ENCODE results near the gene MAD1L1. TPM values are rescaled to one million over a fixed set of nuclear protein-coding genes. Genes with fewer than 3 reads are reported as not detected.

Gene MAD1L1
- total and polyA plus RNA-seq, 7 donors, result 11.7 to 17.5 (median 15.6) TPM

DNA sequence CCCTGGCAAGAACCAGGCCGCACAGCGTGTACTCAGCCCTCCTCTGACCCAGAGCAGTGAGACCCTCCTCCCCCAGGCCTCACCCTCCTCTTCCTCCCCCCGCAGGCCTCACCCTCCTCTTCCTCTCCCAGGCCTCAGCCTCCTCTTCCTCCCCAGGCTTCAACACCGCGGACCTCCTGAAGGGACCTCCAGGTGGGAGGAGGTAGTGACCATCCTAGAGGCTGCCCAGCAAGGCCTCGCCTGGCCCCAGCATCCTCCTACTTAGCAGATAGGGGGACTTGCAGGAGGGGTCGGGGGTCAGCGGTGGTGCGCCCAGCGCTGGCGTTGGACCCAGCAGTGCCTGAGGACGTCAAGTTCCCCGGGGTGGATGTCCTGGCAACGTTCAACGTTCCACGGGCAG, 291.9 kb downstream of the MAD1L1 start:
- Histone ChIP-seq H3K4me1 (no peaks in the 10 kb centered on the region), H3K27ac (no peak overlapping the region), H3K9me3 (no peaks in the 10 kb centered on the region), H3K27me3 (ENCODE audit: insufficient read depth in 3 of 3, low read length in 2 of 3) (no peaks in the 10 kb centered on the region), H3K4me3 (no peak overlapping the region), H3K36me3 (ENCODE audit: insufficient read depth in 1 of 2, low read depth in 1 of 2) (no peaks in the 10 kb centered on the region)
- peak in 1 of 4 donors; percentile 8 for ATAC-seq
- peak; percentile 10 to 49 for DNase-seq
- intact Hi-C loops (cut with DNase I), result no loop called here
- TF ChIP-seq, protein P1, sequence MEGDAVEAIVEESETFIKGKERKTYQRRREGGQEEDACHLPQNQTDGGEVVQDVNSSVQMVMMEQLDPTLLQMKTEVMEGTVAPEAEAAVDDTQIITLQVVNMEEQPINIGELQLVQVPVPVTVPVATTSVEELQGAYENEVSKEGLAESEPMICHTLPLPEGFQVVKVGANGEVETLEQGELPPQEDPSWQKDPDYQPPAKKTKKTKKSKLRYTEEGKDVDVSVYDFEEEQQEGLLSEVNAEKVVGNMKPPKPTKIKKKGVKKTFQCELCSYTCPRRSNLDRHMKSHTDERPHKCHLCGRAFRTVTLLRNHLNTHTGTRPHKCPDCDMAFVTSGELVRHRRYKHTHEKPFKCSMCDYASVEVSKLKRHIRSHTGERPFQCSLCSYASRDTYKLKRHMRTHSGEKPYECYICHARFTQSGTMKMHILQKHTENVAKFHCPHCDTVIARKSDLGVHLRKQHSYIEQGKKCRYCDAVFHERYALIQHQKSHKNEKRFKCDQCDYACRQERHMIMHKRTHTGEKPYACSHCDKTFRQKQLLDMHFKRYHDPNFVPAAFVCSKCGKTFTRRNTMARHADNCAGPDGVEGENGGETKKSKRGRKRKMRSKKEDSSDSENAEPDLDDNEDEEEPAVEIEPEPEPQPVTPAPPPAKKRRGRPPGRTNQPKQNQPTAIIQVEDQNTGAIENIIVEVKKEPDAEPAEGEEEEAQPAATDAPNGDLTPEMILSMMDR (IDR thresholded peaks at IDR 0.05), result no peak
- 81 to 89% (median 86%) methylated on average over 16 of the region's 16 CpGs for WGBS, 3 donors

DNA sequence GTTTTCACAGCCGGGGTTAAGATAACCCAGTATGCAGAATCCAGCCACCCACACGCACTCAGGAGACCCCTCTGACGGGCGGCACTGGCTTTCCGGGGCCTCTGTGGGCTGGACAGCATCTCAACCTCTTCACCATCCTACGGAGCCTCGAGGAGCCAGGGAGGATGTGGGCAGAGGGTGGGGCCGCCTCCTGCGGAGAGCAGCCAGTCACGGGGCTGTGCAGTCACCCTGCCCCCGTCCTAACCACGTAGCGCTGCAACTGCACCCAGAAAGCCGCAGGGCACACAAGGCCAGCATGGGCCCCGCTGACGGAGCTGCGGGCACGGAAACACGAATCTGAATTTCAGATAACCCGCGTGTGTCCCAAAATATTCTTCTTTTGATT, 292.4 kb downstream of the MAD1L1 start:
- H3K4me3 ChIP-seq, result no peak overlapping the region
- TF ChIP-seq, protein P1 (IDR thresholded peaks at IDR 0.05), result no peak
- no peaks in the 10 kb centered on the region for H3K27me3 ChIP-seq (ENCODE audit: insufficient read depth in 3 of 3, low read length in 2 of 3)
- no peaks in the 10 kb centered on the region for H3K36me3 ChIP-seq (ENCODE audit: insufficient read depth in 1 of 2, low read depth in 1 of 2)
- intact Hi-C loops (cut with DNase I), result no loop called here
- H3K4me1 ChIP-seq, result no peaks in the 10 kb centered on the region
- 75 to 86% (median 84%) methylated on average over 21 of the region's 21 CpGs for WGBS, 3 donors
- peak; percentile 56 to 78 for DNase-seq
- H3K9me3 ChIP-seq, result no peaks in the 10 kb centered on the region
- no peak overlapping the region for H3K27ac ChIP-seq
- ATAC-seq, result peak in 2 of 4 donors; percentile 28 to 60

DNA sequence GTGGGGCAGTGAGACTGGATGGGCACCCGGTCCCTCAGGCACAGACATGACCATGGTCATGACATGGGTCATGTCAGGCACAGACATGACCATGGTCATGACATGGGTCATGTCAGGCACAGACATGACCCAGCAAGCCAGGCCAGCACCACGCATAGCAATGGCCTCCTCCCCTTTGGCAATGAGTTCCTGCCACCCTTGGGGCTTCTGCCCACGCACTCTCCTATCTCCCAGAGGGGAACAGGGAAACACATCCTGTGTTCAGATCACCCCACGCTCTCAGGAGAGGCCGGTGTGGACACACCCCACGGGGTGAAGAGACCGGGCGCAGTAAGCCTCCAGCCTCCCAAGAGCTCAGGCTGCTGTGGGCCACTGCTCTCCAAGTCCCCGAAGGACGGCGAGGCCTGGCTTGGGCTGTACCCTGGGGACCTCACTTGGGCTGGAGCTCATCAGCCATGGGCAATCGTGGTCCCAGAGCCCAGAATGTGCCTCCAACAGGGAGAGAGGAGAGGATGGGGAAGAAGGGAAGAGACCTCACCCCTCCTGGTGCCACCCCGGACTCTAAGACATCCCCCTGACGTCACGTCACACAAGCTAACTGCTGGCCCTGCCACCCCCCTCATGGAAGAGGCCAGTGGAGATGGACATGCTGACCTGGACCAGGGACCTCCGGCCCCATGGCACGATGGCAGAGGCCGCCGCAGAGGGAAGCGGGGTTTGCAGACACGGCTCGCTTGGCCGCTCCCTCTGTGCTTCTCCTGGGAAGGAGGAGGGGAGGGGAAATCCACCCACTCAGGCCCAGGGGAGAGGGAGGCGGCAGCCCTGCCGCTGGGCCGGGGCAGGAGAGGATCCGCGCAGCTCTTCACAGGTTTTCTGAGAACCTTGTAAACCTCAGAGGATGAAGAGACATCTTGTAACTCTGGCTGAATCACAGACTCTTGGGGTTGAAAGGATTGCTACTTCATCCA, 293.0 kb downstream of the MAD1L1 start:
- WGBS, 3 donors, result 70 to 84% (median 81%) methylated on average over 27 to 28 of the region's 28 CpGs
- DNase-seq (peak; percentile 9 to 50), ATAC-seq (no peak)
- Histone ChIP-seq H3K36me3 (ENCODE audit: insufficient read depth in 1 of 2, low read depth in 1 of 2) (no peaks in the 10 kb centered on the region), H3K4me3 (no peak overlapping the region), H3K9me3 (no peaks in the 10 kb centered on the region), H3K27ac (no peak overlapping the region), H3K27me3 (ENCODE audit: insufficient read depth in 3 of 3, low read length in 2 of 3) (no peaks in the 10 kb centered on the region), H3K4me1 (no peaks in the 10 kb centered on the region)
- TF ChIP-seq, protein P1 (IDR thresholded peaks at IDR 0.05), result no peak
- intact Hi-C loops (cut with DNase I), result no loop called here

DNA sequence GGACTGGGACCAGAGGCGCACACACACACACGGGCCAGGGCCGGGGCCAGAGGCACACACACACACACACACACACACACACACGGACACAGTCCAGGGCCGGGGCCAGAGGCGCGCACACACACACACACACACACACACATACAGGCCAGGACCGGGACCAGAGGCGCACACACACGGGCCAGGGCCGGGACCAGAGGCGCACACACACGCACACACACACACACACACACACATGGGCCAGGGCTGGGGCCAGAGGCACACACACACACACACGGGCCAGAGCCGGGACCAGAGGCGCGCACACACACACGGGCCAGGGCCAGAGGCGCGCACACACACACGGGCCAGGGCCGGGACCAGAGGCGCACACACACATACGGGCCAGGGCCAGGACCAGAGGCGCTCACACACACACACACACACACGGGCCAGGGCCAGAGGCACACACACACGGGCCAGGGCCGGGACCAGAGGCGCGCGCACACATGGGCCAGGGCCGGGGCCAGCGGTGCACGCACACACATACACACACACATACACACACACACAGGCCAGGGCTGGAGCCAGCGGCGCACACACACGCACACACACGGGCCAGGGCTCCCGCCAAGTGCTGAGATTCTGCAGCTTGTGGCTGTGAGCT, 293.8 kb downstream of the MAD1L1 start:
- DNase-seq (peak in 1 of 2 donors; percentile 11), ATAC-seq (peak in 2 of 4 donors; percentile 30 to 38)
- no peaks in the 10 kb centered on the region for H3K36me3 ChIP-seq (ENCODE audit: insufficient read depth in 1 of 2, low read depth in 1 of 2)
- H3K4me1 ChIP-seq, result no peaks in the 10 kb centered on the region
- TF ChIP-seq, protein P1 (IDR thresholded peaks at IDR 0.05), result no peak
- intact Hi-C loops (cut with DNase I), result no loop called here
- H3K27ac ChIP-seq, result no peak overlapping the region
- H3K9me3 ChIP-seq, result no peaks in the 10 kb centered on the region
- no peak overlapping the region for H3K4me3 ChIP-seq
- H3K27me3 ChIP-seq (ENCODE audit: insufficient read depth in 3 of 3, low read length in 2 of 3), result no peaks in the 10 kb centered on the region
- WGBS, 3 donors, result 86 to 93% (median 92%) methylated on average over 34 to 39 of the region's 39 CpGs
